Adipocyte (in vitro differentiated cells): ENCODE results near the gene ZNF547.

Source experiments
- DNase-seq: peaks from one replicate; pipeline ENCODE4 v3.0.0-alpha.2; 2015; ENCODE audit warnings: low read depth
- H3K27me3 ChIP-seq: replicated peaks from 2 replicates; pipeline ENCODE4 v1.7.0; 2013; ENCODE audit warnings: mild to moderate bottlenecking, low read length, moderate library complexity; ENCODE audit not compliant: control insufficient read depth, insufficient read depth
- H3K36me3 ChIP-seq: 2 replicates; pipeline ENCODE4 v1.7.0; 2013; ENCODE audit warnings: low read length, mild to moderate bottlenecking, moderate library complexity; ENCODE audit not compliant: control insufficient read depth, insufficient read depth, severe bottlenecking
- H3K4me1 ChIP-seq: 2 replicates; pipeline ENCODE4 v1.7.0; 2013; ENCODE audit warnings: mild to moderate bottlenecking, low read length, moderate library complexity; ENCODE audit not compliant: control insufficient read depth, insufficient read depth
- H3K4me3 ChIP-seq: 2 replicates; pipeline ENCODE4 v1.7.0; 2013; ENCODE audit warnings: mild to moderate bottlenecking, low read length, moderate library complexity
- H3K9ac ChIP-seq: 2 replicates; pipeline ENCODE4 v1.7.0; 2013; ENCODE audit warnings: mild to moderate bottlenecking, low read length, moderate library complexity
- H3K9me3 ChIP-seq: 2 replicates; pipeline ENCODE4 v1.7.0; 2013; ENCODE audit warnings: mild to moderate bottlenecking, low read length, moderate library complexity; ENCODE audit not compliant: control insufficient read depth

ZNF547 gene

DNA sequence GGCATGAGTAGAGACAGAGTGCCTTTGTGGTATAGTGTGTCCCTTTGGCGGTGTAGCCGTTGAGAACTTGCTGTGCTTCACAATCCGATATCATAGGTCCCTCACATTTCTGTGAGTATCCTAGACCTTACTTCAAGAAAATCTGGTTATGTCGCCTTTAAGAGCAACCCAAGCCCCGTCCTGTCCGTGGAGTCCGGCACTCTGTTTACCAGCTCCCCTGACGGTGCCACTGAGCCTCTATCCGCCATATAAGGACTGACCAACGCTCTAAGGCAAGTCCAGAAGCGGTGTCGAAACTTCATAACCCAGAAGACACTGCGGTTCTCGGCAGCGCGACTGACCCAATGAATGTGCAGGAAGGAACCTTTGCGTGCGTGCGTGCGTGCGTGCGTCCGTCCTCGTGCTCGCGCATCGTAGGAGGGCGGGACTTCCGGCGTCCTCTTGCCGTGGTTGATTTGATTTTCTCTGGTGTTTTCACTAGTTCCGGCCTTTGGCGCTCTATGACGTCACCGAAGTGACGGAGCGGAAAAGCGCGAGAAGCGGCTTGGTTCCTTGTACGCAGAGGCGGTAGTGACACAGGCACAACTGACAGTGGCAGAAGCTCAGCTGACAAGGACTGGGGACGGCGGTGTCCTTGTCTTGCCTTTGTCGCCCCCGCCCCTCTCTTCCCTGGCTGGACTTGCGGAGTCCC is at the start of gene ZNF547, which contains the start of gene TRAPPC2B:
ZNF547 (plus strand) TSS at position 555 of the 691 bp plus-strand sequence. CDS start 5,005 bp downstream, outside the sequence.
TRAPPC2B (plus strand) TSS at position 555 of the 691 bp plus-strand sequence. CDS start 1,283 bp downstream, outside the sequence.
- peak; percentile 100 for DNase-seq
- Histone ChIP-seq H3K27me3 (no peaks in the 10 kb centered on the region), H3K9me3 (no peaks in the 10 kb centered on the region)

DNA sequence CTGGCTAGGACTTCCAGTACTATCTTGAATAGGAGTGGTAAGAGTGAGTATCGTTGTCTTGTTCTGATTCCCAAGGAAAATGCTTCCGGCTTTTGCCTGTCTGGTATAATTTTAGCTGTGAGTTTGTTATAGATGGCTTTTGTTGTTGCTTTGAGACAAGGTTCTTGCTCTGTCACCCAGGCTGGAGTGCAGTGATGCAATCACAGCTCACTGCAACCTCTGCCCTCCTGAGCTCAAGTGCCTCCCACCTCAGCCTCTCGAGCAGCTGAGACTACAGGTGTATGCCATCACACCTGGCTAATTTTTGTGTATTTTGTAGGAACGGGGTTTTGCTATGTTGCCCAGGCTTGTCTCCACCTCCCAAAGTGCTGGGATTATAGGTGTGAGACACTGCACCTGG is 49.2 kb upstream of the ZNF547 start:
- Histone ChIP-seq H3K9ac (no peak overlapping the region), H3K4me1 (no peaks in the 10 kb centered on the region), H3K27me3 (no peaks in the 10 kb centered on the region), H3K4me3 (no peak overlapping the region), H3K9me3 (no peaks in the 10 kb centered on the region), H3K36me3 (no peaks in the 10 kb centered on the region)
- no peak for DNase-seq

More for the DNA sequence above, at the start of gene ZNF547, which contains the start of gene TRAPPC2B:
- Histone ChIP-seq H3K36me3 (peaks cover 18% of the 10 kb centered on the region), H3K9ac (peak within 1 kb of the TSS; percentile 83), H3K4me3 (peak within 1 kb of the TSS; percentile 80), H3K4me1 (peaks cover 19% of the 10 kb centered on the region)

DNA sequence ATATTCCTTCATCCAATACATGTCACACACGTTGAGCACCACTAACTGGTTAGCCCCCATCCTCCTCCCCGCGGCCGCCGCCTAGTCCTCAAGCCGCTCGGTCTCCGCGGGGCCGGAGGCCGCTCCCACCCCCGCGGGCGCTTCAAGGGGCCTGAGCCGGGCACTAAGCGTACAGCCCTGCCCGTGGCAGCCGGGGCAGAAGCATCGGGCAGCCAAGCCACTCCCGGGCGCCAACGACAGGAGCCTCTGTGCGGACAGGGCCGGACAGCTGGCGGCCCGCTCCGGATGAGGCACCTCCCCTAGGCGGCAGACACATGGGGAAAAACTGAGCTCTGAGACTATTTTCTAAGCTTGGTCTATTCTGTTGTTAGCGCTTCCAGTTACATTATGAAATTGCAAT is 45.8 kb upstream of the ZNF547 start:
- no peaks in the 10 kb centered on the region for H3K27me3 ChIP-seq
- H3K4me1 ChIP-seq: peaks cover 19% of the 10 kb centered on the region
- no peaks in the 10 kb centered on the region for H3K36me3 ChIP-seq
- peak overlapping the region; percentile 60 for H3K4me3 ChIP-seq
- no peaks in the 10 kb centered on the region for H3K9me3 ChIP-seq
- DNase-seq: peak; percentile 26
- H3K9ac ChIP-seq: peak overlapping the region; percentile 69

DNA sequence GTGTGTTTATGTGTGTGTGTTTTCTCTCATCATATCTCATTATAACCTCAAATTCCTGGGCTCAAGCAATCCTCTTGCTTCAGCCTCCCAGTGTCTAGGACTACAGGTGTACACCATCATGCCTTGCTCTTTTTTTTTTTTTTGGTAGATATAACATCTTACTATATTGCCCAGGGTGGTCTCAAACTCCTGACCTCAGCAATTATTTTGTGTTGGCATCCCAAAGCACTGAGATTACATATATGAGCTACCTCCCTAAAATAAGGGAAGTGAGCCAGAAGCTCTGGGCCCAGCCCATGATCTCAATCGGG is 43.5 kb upstream of the ZNF547 start:
- peak overlapping the region; percentile 98 for H3K4me3 ChIP-seq
- H3K36me3 ChIP-seq: peaks cover 15% of the 10 kb centered on the region
- H3K9ac ChIP-seq: peak overlapping the region; percentile 97
- no peak for DNase-seq
- no peaks in the 10 kb centered on the region for H3K27me3 ChIP-seq
- H3K9me3 ChIP-seq: no peaks in the 10 kb centered on the region
- peaks cover 19% of the 10 kb centered on the region for H3K4me1 ChIP-seq

DNA sequence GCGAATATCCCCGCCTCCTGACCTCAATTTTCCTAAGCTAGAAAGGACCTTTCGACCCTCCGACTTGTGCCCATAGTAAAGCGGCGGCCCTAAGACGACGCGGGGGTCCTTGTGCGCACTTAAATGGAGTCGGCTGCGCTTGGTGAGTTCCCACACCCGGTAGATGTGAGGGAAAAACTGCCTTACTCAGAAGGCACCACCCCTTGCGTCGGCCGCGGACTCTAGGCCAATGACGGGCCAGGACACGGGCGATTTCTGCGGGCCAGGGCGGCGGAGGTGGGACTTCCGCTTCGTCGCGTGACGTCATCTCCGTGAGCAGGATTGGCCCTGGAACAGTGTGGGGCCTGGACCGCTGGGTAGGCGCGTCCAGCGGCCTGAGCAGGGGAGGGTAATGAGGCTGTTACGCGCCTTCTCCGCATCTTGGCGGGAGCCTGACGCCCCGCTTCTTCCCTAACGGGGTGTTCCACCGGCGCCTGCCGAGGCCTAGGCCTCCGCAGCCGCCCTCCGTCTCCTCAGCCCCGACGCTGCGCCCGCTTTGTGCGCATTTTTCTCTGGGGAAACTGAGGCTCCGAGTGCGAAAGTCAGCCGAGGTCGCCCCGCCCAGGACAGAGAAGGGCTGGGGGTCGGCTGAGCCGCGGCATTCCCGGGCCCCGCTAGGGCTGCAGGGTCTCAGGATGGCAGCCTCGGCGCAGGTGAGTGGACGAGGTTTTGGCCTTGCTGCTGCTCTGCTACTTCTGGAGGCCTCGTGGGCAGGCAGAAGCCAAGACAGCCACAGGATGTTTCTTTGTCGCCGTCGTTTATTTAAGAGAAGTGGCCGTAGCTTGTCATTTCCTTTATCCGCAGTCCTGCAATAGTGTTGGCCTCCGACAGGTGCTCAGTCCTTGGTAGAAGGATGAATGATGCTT is 42.9 kb upstream of the ZNF547 start, which contains the start of gene ZNF543:
ZNF543 (plus strand) TSS at position 293 of the 905 bp plus-strand sequence; CDS start at position 675, 382 bp downstream.
- Histone ChIP-seq H3K9ac (peak within 1 kb of the TSS; percentile 97), H3K4me3 (peak within 1 kb of the TSS; percentile 98), H3K36me3 (peaks cover 21% of the 10 kb centered on the region), H3K4me1 (peaks cover 19% of the 10 kb centered on the region), H3K9me3 (no peaks in the 10 kb centered on the region), H3K27me3 (no peaks in the 10 kb centered on the region)
- DNase-seq: peak; percentile 99

DNA sequence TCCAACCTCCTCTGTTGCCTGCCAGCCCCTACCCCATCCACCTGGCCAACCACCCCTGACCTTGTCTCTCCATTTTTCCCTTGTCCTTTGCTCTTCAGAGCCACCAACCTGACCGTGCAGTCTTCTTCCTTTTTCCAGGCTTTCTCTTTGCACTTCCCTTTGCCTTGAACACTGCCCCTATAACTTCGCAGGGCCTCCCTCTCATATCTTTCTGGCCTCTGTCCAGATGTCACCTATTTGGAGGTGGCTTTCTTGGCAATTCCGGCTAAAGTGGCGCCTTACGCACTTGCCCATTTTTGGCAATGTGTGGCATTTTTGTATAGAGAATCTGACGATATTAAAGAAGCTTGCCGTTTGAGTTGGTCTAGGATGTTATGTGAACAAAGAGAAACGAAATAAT is 42.2 kb upstream of the ZNF547 start:
- Histone ChIP-seq H3K4me1 (peaks cover 19% of the 10 kb centered on the region), H3K9me3 (no peaks in the 10 kb centered on the region), H3K27me3 (no peaks in the 10 kb centered on the region), H3K4me3 (peak overlapping the region; percentile 98), H3K36me3 (peaks cover 28% of the 10 kb centered on the region), H3K9ac (peak overlapping the region; percentile 97)
- peak; percentile 12 for DNase-seq

DNA sequence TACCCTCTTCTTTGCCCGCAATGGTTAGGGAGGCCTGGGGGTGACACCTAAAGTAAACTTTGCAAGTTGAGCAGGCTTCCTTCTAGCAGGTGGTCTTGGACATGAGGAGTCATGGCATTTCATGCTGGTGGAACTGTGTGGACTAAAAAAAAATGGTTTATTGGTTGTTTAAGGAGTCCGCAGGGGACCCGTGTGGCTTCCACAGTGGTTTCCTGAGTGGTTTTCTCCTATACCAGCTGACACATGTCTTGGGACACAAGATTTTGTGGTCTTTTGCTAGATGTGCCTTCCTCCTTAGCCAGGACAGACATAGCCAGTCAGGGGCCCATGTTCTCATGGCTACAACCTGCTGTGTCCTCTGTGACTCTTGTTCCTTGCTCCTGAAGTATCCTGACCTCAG is 41.6 kb upstream of the ZNF547 start:
- no peaks in the 10 kb centered on the region for H3K9me3 ChIP-seq
- H3K4me3 ChIP-seq: peak overlapping the region; percentile 98
- no peak for DNase-seq
- H3K36me3 ChIP-seq: peaks cover 33% of the 10 kb centered on the region
- H3K9ac ChIP-seq: peak overlapping the region; percentile 97
- peaks cover 19% of the 10 kb centered on the region for H3K4me1 ChIP-seq
- no peaks in the 10 kb centered on the region for H3K27me3 ChIP-seq

DNA sequence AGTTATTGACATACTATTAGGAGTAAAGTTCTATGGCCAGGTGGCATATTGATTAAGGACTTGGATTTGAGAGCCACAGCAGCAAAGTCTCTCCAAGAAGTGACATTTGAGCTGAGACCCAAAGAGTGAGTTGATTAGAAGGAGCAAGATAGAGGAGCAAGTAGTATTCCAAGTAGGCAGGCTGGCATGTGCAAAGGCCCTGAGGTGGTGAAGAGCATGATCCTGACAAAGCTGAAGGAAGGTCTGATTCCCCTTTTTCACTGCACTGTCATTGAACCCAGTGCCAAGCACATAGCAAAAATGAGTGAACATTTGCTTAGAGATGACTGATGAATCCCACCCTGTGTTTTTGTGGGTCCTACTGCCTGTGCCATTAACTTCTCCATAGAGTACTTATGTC is 38.4 kb upstream of the ZNF547 start:
- Histone ChIP-seq H3K9ac (no peak overlapping the region), H3K36me3 (peaks cover 63% of the 10 kb centered on the region), H3K9me3 (peaks cover 4% of the 10 kb centered on the region), H3K4me3 (no peak overlapping the region), H3K4me1 (peaks cover 14% of the 10 kb centered on the region), H3K27me3 (no peaks in the 10 kb centered on the region)
- no peak for DNase-seq

DNA sequence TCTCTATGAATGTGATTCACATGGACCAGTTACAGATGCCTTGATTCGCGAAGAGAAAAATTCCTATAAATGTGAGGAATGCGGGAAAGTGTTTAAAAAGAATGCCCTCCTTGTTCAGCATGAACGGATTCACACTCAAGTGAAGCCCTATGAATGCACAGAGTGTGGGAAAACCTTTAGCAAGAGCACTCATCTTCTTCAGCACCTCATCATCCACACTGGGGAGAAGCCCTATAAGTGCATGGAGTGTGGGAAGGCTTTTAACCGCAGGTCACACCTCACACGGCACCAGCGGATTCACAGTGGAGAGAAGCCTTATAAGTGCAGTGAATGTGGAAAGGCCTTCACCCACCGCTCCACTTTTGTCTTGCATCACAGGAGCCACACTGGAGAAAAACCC is 35.4 kb upstream of the ZNF547 start:
- Histone ChIP-seq H3K4me3 (no peak overlapping the region), H3K36me3 (peaks cover 69% of the 10 kb centered on the region), H3K9me3 (peaks cover 4% of the 10 kb centered on the region), H3K4me1 (no peaks in the 10 kb centered on the region), H3K9ac (no peak overlapping the region), H3K27me3 (no peaks in the 10 kb centered on the region)
- DNase-seq: no peak

DNA sequence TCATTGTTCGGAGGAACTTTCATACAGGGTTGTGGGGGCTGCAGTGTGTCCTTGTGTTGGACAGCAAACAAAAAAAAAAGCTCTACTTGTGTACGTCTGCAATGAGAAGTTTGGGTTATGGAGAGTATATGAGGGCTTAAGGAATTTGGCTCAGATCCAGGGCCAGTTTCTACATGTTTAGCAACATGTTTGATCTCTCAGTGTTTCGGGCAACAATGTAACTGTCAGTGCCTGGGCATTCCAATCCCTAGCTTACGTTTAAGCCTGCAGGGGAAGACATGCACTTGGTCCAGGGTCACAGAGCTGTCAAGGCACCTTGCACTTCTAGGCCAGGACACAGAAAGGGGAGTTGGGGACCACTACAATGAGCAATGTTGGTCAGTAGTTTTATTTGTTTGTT is 29.2 kb upstream of the ZNF547 start:
- Histone ChIP-seq H3K4me1 (peaks cover 11% of the 10 kb centered on the region), H3K4me3 (no peak overlapping the region), H3K36me3 (peaks cover 11% of the 10 kb centered on the region), H3K9ac (no peak overlapping the region), H3K9me3 (no peaks in the 10 kb centered on the region), H3K27me3 (no peaks in the 10 kb centered on the region)
- DNase-seq: no peak

DNA sequence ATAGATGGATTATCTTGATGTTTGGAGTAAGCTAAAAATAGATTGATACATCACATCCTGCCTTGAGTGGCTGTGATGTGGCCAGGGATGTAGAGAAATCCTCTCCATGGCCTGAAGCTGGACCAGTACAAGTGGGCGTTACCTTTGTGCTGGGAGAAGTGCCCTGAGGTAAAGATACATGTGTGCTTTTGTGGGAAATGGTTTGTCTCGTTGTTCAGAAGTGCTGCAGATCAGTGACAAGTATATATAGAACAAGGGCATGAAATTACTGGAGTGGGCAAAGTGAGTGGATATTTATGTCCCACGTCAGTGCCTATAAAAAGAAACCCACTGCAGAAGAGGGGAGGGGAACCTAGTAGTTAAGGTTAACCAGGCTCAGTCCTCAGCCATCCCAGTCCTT is 24.5 kb upstream of the ZNF547 start:
- no peaks in the 10 kb centered on the region for H3K9me3 ChIP-seq
- DNase-seq: peak; percentile 20
- H3K27me3 ChIP-seq: no peaks in the 10 kb centered on the region
- no peak overlapping the region for H3K9ac ChIP-seq
- no peaks in the 10 kb centered on the region for H3K36me3 ChIP-seq
- no peak overlapping the region for H3K4me3 ChIP-seq
- H3K4me1 ChIP-seq: peaks cover 19% of the 10 kb centered on the region
